Measurements from ENCODE around the gene RASGRP2.

RASGRP2 gene

GRCh38 chr11:64755681-64756361 is 11.9 kb upstream of the RASGRP2 start:
- no peak for DNase-seq

GRCh38 chr11:64754919-64755662 is 11.1 kb upstream of the RASGRP2 start:
- no peak for DNase-seq

- no peak for DNase-seq
These were observed 10.4 kb upstream of the RASGRP2 start for GRCh38 chr11:64754124-64754918.

- no peak for DNase-seq
These were observed 9.6 kb upstream of the RASGRP2 start for GRCh38 chr11:64753380-64754123.

GRCh38 chr11:64753019-64753379 is 9.1 kb upstream of the RASGRP2 start:
- DNase-seq: no peak

GRCh38 chr11:64752175-64752970 is 8.4 kb upstream of the RASGRP2 start:
- peak; percentile 76 for DNase-seq

GRCh38 chr11:64751580-64751979 is 7.6 kb upstream of the RASGRP2 start:
- no peak for DNase-seq

- DNase-seq: no peak
These were observed 7.2 kb upstream of the RASGRP2 start for GRCh38 chr11:64751136-64751535.

- no peak for DNase-seq
These were observed 6.6 kb upstream of the RASGRP2 start for GRCh38 chr11:64750361-64751054.

GRCh38 chr11:64747961-64748665 is 4.2 kb upstream of the RASGRP2 start:
- no peak for DNase-seq

- no peak for DNase-seq
These were observed 2.5 kb upstream of the RASGRP2 start for GRCh38 chr11:64746486-64746885.

- DNase-seq: no peak
These were observed 1.8 kb upstream of the RASGRP2 start for GRCh38 chr11:64745521-64746328.

- DNase-seq: no peak
These were observed 1.2 kb upstream of the RASGRP2 start for GRCh38 chr11:64745189-64745520.

- no peak for DNase-seq
These were observed 724 bp upstream of the RASGRP2 start for GRCh38 chr11:64744544-64745188.

- no peak for DNase-seq
These were observed 902 bp downstream of the RASGRP2 start for GRCh38 chr11:64742889-64743590.

GRCh38 chr11:64742087-64742888 is 1.7 kb downstream of the RASGRP2 start:
- DNase-seq: no peak

GRCh38 chr11:64741375-64742086 is 2.4 kb downstream of the RASGRP2 start:
- DNase-seq: no peak

All from SHP77 treated with DMSO at 0.1 percent for 48 hours (cell line).